NCI-H1436 (cell line): Measurements from ENCODE around the gene TMEM141.
"Not testable (repeated sequence)": the region's sequence is repeated elsewhere in the genome, so short reads cannot be mapped to it uniquely, and the experiment has no call there.

Experiments
- DNase-seq: peaks from one replicate; lab custom pipeline; 2025; lab: John Stamatoyannopoulos, UW

TMEM141 gene

GRCh38 chr9:136755302-136756133 lies 35.6 kb upstream of the TMEM141 start:
- not testable (repeated sequence) for DNase-seq

DNA sequence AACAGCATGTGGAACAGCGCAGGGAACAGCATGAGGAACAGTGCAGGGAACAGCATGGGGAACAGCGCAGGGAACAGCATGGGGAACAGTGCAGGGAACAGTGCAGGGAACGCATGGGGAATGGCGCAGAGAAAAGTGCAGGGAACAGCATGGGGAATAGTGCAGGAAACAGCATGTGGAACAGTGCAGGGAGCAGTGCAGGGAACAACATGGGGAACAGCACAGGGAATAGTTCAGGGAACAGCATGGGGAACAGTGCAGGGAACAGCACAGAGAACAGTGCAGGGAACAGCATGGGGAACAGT lies 35.1 kb upstream of the TMEM141 start:
- no peak for DNase-seq

- no peak for DNase-seq
These were observed 34.3 kb upstream of the TMEM141 start for GRCh38 chr9:136756836-136757235.

DNA sequence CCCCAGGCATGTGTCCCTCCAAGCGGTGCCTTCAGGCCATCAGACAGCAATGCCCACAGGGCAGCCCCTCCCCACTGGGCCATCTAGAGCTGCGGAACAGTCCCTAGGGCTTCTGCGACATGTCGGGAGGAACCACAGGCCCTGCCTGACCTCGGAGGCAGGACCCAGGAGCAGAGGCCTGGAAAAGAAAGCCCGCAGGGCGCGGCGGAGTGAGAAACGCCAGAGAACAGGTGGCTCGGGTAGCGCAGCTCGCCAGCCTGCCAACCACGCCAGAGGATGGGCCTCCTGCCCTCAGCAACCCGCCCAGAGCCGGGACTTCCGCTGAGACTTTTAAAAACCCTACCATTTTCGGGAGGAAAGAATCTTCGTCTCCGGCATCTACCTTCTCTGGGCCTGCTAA lies 33.8 kb upstream of the TMEM141 start:
- no peak for DNase-seq

DNA sequence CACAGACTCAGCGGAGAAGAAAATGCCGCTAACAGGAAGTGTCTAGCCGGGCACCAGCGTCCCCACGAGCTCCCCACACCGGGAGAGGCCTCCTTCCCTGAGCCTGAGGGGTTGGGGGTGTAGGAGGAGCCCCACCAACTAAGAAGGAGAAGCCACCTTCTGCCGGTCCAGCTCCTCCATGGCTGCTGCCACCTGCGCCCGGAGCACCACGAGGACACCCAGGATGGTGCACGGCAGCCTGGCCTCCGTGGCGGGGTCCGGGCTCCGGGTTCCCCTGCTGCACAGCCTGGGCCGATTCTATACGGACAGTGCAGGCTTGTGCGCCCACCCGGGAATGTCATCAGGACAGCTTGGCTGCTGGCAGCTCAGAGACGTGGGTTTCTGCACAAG lies 33.4 kb upstream of the TMEM141 start:
- no peak for DNase-seq

- no peak for DNase-seq
These were observed 32.1 kb upstream of the TMEM141 start for GRCh38 chr9:136759001-136759400.

DNA sequence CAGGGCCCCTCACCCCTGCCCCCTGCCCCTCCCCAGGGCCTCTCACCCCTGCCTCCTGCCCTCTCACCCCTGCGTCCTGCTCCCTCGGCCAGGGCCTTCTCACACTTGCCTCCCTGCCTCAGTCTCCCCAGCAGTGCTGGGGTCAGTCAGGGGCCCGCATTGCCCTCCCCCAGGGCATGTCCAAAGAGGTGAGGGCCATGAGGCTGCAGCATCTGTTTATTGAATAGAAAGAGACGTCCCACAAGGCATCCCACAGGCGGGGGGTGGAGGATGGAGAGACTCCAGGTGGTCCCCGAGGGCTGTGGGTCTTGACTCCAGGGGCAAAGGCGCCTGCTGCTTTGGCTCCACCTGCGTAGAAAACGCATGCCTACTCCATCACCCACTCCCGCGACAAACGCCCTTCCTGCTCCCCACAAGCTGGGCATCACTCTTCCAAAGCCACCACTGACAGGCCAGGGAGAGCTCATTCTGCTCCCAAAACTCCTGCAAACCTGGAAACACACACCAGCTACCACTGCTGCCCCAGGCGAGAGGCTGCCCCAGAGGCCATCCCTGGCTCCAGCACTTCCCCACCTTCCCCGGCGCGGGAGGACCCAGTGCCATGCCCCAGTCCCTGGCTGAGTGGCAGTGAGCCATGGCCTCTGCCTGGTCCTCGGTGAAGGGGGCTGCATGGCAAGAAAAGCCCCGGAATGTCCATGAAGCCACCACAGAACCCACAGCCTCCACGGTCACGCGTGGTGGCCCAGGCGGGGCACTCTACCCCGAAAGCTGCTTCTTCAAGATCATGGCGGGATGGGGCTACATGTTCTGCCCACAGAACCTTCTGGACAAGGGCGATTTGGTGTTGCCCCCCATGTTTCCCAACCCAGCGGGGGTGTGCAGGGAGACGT lies 31.5 kb upstream of the TMEM141 start:
- DNase-seq = no peak

DNA sequence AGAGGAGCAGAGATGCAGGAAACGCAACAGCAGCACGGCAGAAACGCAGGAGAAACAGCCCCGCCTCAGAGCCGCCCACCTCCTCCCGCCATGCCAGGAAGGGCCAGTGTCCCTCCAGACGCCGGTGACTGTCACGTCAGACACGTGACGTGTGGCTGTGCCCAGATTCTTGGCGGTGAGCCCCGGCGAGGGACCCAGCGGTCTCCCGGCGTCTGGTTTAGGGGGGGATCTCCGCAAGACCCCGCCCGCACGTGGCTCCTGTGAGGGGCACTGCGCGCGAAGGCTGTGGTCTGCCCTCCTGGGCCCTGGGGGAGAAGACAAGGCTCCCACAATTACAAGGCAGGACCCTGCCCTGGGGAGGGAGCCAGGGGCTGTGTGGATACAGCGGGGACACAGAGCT lies 30.7 kb upstream of the TMEM141 start:
- DNase-seq = no peak

DNA sequence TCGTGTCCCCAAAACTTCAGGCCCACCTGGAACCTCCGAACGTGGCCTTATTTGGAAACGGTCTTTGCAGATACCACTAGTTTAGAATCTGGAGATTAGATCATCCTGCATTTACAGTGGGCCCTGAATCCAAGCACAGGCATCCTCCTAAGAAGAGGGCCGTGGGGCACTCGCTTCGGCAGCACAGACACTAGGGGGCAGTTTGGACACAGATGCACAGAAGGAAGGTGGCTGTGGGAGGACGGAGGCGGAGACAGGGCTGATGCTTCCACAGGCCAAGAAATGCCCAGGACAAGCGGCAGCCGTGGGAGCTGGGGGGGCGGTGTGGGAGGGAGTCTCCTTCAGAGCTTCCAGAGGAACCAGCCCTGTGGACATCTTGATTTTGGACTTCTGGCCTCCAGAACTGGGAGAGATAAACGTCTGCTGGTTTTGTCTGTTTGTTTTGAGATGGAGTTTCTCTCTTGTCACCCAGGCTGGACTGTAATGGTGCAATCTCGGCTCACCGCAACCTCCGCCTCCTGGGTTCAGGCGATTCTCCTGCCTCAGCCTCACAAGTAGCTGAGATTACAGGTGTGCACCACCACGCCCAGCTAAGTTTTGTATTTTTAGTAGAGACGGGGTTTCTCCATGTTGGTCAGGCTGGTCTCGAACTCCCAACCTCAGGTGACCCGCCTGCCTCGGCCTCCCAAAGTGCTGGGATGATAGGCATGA lies 30.2 kb upstream of the TMEM141 start:
- DNase-seq = peak; percentile 41

GRCh38 chr9:136761545-136761981 lies 29.6 kb upstream of the TMEM141 start:
- DNase-seq = no peak

DNA sequence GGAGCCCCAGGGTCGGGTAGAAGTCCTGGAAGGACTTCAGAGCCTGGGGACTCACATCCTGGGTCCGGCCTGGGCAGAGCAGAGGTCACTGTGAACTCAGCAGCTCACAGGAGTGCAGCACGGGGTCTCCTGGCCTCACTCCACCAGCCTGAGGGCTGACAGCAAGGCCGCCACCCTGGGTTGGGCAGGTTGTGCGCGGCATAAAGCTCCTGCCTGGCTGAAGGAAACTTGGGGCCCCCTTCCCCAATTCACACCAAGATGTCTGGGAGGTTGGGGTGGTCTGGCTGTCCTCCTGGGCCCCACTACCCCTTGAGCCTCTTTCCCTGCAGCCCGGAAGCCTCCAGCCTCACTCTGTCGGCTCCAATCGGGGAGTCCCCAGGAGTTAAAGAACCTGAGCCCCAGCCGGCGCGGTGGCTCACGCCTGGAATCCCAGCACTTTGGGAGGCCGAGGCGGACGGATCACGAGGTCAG lies 28.9 kb upstream of the TMEM141 start:
- DNase-seq = no peak

DNA sequence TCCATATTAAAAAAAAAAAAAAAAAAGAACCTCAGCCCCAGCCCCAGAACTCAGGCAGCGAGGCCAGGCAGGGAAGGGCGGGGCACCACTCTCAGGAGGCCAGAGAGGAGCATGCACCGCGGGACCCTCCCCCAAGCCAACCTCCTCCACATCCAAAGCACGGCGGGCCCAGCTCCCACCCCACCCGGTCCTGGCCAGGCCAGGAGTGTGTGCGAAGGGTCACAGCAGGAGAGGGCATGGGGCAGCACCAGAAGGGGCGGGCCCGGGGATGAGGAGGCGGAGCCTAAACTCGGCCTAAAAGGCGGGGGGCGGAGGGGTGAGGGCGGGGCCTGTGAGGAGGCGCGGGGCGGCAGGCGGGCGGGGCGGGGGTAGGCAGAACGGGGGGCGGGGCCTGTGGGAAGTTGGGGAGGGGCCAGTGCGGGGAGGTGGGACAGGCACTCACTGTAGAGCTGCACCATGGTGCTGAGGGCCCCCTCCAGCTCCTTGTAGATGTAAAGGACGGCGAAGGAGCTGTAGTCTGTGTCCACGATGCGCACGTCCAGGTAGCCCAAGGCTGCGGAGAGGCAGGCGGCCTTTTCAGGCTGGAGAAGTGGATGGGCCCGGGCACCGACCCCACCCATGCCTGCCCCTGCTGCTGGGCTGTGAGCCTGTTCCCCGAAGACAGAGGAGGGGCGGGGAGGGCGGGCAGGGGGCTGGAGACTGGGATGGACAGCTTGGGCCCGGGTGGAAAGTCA lies 28.1 kb upstream of the TMEM141 start:
- DNase-seq = peak; percentile 60

DNA sequence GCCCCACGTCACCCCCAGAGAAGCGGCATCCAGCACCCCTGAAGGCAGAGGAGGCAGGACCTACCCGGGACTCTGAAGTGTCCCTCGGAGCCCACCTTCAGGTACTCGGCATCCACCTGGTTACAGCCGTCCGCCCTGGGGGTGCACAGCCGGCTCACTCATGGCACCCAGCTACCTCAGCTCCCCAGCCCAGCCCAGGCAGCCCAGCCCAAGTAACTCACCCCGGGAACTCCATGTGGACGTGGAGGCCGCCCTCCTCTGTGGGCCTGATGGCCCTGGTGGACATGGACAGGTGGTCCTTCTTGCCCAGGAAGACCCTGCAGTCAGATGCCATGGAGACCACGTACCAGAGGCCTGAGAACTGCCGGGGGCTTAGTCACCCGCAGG lies 27.5 kb upstream of the TMEM141 start:
- no peak for DNase-seq

- DNase-seq = no peak
These were observed 26.7 kb upstream of the TMEM141 start, which contains the start of gene LCN15 for GRCh38 chr9:136764301-136764891. TSS of gene LCN15 (minus strand) at chr9:136764518. CDS start at chr9:136764488, 30 bp downstream.

DNA sequence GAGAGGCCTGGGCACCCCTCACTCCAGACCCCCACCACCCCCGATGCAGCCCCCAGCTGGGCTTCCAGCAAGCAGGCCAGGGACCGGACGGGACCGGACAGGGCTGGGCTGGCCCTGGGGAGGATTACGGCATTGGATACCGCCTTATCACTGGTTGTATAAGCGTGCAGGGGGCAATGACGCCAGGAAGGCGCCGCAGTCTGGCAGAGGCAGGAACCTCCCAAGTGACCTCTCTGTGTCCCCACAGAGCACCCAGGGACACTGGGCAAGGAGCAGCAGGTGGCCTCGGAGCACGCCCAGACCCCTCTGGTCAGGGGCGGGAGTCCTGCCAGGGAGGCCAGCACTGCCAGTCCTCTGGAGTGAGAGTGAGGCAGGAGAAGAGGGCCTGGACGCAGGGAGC lies 26.1 kb upstream of the TMEM141 start:
- DNase-seq = no peak

DNA sequence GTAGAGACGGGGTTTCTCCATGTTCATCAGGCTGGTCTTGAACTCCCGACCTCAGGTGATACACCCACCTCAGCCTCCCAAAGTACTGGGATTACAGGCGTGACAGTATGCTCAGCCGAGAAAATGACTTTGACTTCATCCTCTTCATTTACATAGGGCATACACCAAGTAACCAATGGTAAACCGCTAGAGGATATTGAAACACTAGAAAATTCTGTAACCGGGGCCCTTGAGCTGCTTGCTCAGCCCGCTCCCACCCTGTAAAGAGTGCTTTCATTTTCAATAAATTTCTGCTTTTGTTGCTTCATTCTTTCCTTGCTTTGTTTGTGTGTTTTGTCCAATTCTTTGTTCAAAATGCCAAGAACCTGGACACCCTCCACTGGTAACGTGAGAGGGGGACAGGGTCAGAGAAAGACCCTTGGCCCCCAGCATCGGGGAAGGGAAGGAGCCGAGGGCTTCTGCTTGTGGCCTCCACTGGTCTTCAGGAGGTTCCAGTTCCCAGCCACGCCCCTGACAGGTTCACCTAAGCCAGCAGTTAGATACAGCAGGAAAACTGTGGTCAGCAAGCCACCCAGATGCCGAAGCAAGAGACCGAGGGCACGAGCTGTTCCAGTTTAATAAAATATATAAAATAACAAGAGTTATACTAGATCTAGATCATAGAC lies 25.3 kb upstream of the TMEM141 start:
- DNase-seq = not testable (repeated sequence)

- peak; percentile 76 for DNase-seq
These were observed 24.6 kb upstream of the TMEM141 start for GRCh38 chr9:136766410-136767120.

GRCh38 chr9:136769710-136770191 lies 21.4 kb upstream of the TMEM141 start:
- DNase-seq = peak; percentile 31

GRCh38 chr9:136771907-136772415 lies 19.2 kb upstream of the TMEM141 start:
- DNase-seq = no peak
